Measurements from ENCODE around the gene MXD3.
"Not testable (repeated sequence)": the region's sequence is repeated elsewhere in the genome, so short reads cannot be mapped to it uniquely, and the experiment has no call there.

Gene MXD3

GRCh38 chr5:177311723-177312648 lies at the start of gene MXD3:
Gene MXD3 (minus strand): TSS chr5:177311898. CDS start chr5:177311830, 68 bp downstream.
- DNase-seq, result peak; percentile 89

GRCh38 chr5:177360740-177361139 lies 49.0 kb upstream of the MXD3 start:
- not testable (repeated sequence) for DNase-seq

- DNase-seq, result no peak
Measured at GRCh38 chr5:177359860-177360259, 48.2 kb upstream of the MXD3 start.

- no peak for DNase-seq
Measured at GRCh38 chr5:177359451-177359851, 47.8 kb upstream of the MXD3 start.

- no peak for DNase-seq
Measured at GRCh38 chr5:177358370-177358819, 46.7 kb upstream of the MXD3 start.

GRCh38 chr5:177357459-177358351 lies 46.0 kb upstream of the MXD3 start, which contains the start of gene RGS14:
Gene RGS14 (plus strand): TSS chr5:177357924. CDS start chr5:177358025, 101 bp downstream.
- DNase-seq, result peak; percentile 40

GRCh38 chr5:177357146-177357458 lies 45.4 kb upstream of the MXD3 start:
- DNase-seq, result no peak

- no peak for DNase-seq
Measured at GRCh38 chr5:177356746-177357145, 45.0 kb upstream of the MXD3 start.

GRCh38 chr5:177355868-177356168 lies 44.1 kb upstream of the MXD3 start:
- no peak for DNase-seq

- DNase-seq, result no peak
Measured at GRCh38 chr5:177355162-177355867, 43.6 kb upstream of the MXD3 start.

- no peak for DNase-seq
Measured at GRCh38 chr5:177354711-177355110, 43.0 kb upstream of the MXD3 start.

GRCh38 chr5:177354256-177354655 lies 42.6 kb upstream of the MXD3 start:
- DNase-seq, result no peak

- no peak for DNase-seq
Measured at GRCh38 chr5:177353093-177353492, 41.4 kb upstream of the MXD3 start.

- DNase-seq, result peak; percentile 83
Measured at GRCh38 chr5:177351392-177352329, 40.0 kb upstream of the MXD3 start, which contains the start of gene LMAN2. Gene LMAN2 (minus strand): TSS chr5:177351668. CDS start chr5:177351647, 21 bp downstream.

- DNase-seq, result no peak
Measured at GRCh38 chr5:177350776-177351391, 39.2 kb upstream of the MXD3 start.

- no peak for DNase-seq
Measured at GRCh38 chr5:177349762-177350161, 38.1 kb upstream of the MXD3 start.

GRCh38 chr5:177349362-177349647 lies 37.6 kb upstream of the MXD3 start:
- DNase-seq, result no peak

GRCh38 chr5:177347699-177348098 lies 36.0 kb upstream of the MXD3 start:
- no peak for DNase-seq

GRCh38 chr5:177346820-177347219 lies 35.1 kb upstream of the MXD3 start:
- no peak for DNase-seq

- no peak for DNase-seq
Measured at GRCh38 chr5:177344891-177345290, 33.2 kb upstream of the MXD3 start.

- no peak for DNase-seq
Measured at GRCh38 chr5:177343777-177344176, 32.1 kb upstream of the MXD3 start.

GRCh38 chr5:177343000-177343399 lies 31.3 kb upstream of the MXD3 start:
- not testable (repeated sequence) for DNase-seq
